Measurements from ENCODE around the gene DTNA.

DTNA gene

DNA sequence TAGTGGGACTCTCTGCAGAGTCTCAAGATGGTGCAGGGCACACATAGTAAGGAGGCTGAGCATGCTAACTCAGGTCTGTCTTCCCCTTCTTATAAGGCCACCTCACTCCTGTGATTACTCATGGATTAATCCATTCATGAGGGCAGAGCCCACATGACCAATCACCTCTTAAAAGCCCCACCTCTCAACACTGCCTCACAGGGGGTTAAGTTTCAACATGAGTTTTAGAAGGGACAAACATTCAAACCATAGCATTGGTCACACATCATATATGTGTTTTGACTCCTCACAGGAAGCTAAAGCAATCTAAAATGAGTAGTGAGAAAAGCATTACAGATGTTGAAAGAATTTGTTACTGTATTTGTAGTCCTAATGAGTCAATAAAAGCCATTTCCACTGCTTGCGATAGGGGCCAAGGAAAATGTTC is 57.5 kb downstream of the DTNA start:
- Histone ChIP-seq H3K4me1 (ENCODE audit: insufficient read depth, low read length, severe bottlenecking) (no peaks in the 10 kb centered on the region), H3K4me3 (ENCODE audit: low read depth, low read length, poor library complexity, severe bottlenecking) (no peak overlapping the region), H4K20me1 (ENCODE audit: insufficient read depth, low read length) (no peaks in the 10 kb centered on the region), H3K9ac (ENCODE audit: low read length) (no peak overlapping the region), H2AFZ (ENCODE audit: low read length) (no peak overlapping the region), H3K4me2 (ENCODE audit: low read length) (no peak overlapping the region), H3K9me3 (ENCODE audit: low read length) (no peaks in the 10 kb centered on the region), H3K79me2 (ENCODE audit: insufficient read depth, low read length) (no peaks in the 10 kb centered on the region), H3K27ac (ENCODE audit: low read depth, low read length, poor library complexity, severe bottlenecking) (no peak overlapping the region), H3K27me3 (ENCODE audit: insufficient read depth, low read length) (no peaks in the 10 kb centered on the region), H3K36me3 (ENCODE audit: insufficient read depth, low read length) (no peaks in the 10 kb centered on the region), H3K9me2 (ENCODE audit: low read depth, low read length) (no peaks in the 10 kb centered on the region), H3F3A (ENCODE audit: insufficient read depth, low read length) (no peaks in the 10 kb centered on the region)
- TF ChIP-seq EZH2 (IDR thresholded peaks at IDR 0.05; ENCODE audit: borderline replicate concordance, low read length), result no peak
- TF ChIP-seq, protein P1, sequence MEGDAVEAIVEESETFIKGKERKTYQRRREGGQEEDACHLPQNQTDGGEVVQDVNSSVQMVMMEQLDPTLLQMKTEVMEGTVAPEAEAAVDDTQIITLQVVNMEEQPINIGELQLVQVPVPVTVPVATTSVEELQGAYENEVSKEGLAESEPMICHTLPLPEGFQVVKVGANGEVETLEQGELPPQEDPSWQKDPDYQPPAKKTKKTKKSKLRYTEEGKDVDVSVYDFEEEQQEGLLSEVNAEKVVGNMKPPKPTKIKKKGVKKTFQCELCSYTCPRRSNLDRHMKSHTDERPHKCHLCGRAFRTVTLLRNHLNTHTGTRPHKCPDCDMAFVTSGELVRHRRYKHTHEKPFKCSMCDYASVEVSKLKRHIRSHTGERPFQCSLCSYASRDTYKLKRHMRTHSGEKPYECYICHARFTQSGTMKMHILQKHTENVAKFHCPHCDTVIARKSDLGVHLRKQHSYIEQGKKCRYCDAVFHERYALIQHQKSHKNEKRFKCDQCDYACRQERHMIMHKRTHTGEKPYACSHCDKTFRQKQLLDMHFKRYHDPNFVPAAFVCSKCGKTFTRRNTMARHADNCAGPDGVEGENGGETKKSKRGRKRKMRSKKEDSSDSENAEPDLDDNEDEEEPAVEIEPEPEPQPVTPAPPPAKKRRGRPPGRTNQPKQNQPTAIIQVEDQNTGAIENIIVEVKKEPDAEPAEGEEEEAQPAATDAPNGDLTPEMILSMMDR (IDR thresholded peaks at IDR 0.05; ENCODE audit: low read length), result no peak

DNA sequence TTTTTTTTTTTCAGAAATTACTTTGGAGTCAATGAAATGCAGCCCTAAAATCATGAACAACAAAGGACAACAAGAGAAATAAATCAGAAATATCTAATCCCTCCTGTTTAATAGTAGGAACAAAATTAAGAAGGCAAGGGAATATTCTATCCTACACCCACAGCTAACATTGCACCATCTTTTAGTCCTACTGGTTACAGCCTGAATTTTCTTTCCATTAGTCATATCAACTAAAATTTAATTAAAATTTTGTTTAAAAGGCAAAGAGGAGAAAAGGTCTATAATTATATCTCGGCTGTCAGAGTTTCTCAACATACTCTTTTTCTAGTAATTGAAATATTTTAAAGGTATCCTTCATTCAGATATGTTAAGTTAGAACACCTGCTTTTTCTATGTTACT is 61.9 kb downstream of the DTNA start:
- TF ChIP-seq EZH2 (IDR thresholded peaks at IDR 0.05; ENCODE audit: borderline replicate concordance, low read length), result no peak
- TF ChIP-seq, protein P1 (IDR thresholded peaks at IDR 0.05; ENCODE audit: low read length), result no peak
- H3K4me1 ChIP-seq (ENCODE audit: insufficient read depth, low read length, severe bottlenecking), result no peaks in the 10 kb centered on the region

DNA sequence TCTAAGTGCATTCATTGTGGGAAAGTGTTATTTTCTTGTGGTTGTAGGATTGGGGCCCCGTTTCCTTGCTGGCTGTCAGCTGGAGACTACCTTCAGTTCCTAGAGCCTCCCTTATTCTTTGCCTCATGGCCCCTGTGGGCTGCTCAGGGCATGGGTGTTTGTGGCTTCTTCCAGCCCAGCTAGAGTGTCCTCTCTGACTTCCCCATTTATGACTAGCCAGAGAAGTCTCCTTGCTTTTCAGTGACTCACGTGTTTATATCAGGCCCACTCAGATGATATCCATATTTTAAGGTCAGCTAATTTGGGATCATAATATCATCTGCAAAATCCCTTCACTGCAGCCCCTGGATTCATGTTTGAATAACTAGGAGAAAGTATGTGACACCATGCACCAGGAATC is 62.8 kb downstream of the DTNA start:
- Histone ChIP-seq H3K27ac (ENCODE audit: low read depth, low read length, poor library complexity, severe bottlenecking) (no peak overlapping the region), H3K4me2 (ENCODE audit: low read length) (no peak overlapping the region), H3K36me3 (ENCODE audit: insufficient read depth, low read length) (no peaks in the 10 kb centered on the region), H3K9ac (ENCODE audit: low read length) (no peak overlapping the region), H3K79me2 (ENCODE audit: insufficient read depth, low read length) (no peaks in the 10 kb centered on the region), H3K4me3 (ENCODE audit: low read depth, low read length, poor library complexity, severe bottlenecking) (no peak overlapping the region), H3K4me1 (ENCODE audit: insufficient read depth, low read length, severe bottlenecking) (no peaks in the 10 kb centered on the region), H2AFZ (ENCODE audit: low read length) (no peak overlapping the region), H4K20me1 (ENCODE audit: insufficient read depth, low read length) (no peaks in the 10 kb centered on the region), H3F3A (ENCODE audit: insufficient read depth, low read length) (no peaks in the 10 kb centered on the region), H3K27me3 (ENCODE audit: insufficient read depth, low read length) (no peaks in the 10 kb centered on the region), H3K9me3 (ENCODE audit: low read length) (no peaks in the 10 kb centered on the region), H3K9me2 (ENCODE audit: low read depth, low read length) (no peaks in the 10 kb centered on the region)
- TF ChIP-seq, protein P1 (IDR thresholded peaks at IDR 0.05; ENCODE audit: low read length), result no peak
- TF ChIP-seq EZH2 (IDR thresholded peaks at IDR 0.05; ENCODE audit: borderline replicate concordance, low read length), result no peak

More for the DNA sequence above, 61.9 kb downstream of the DTNA start:
- Histone ChIP-seq H3K36me3 (ENCODE audit: insufficient read depth, low read length) (no peaks in the 10 kb centered on the region), H3K4me2 (ENCODE audit: low read length) (no peak overlapping the region), H3K9ac (ENCODE audit: low read length) (no peak overlapping the region), H4K20me1 (ENCODE audit: insufficient read depth, low read length) (no peaks in the 10 kb centered on the region), H3K27me3 (ENCODE audit: insufficient read depth, low read length) (no peaks in the 10 kb centered on the region), H2AFZ (ENCODE audit: low read length) (no peak overlapping the region), H3K4me3 (ENCODE audit: low read depth, low read length, poor library complexity, severe bottlenecking) (no peak overlapping the region), H3K27ac (ENCODE audit: low read depth, low read length, poor library complexity, severe bottlenecking) (no peak overlapping the region), H3F3A (ENCODE audit: insufficient read depth, low read length) (no peaks in the 10 kb centered on the region), H3K79me2 (ENCODE audit: insufficient read depth, low read length) (no peaks in the 10 kb centered on the region), H3K9me3 (ENCODE audit: low read length) (no peaks in the 10 kb centered on the region), H3K9me2 (ENCODE audit: low read depth, low read length) (no peaks in the 10 kb centered on the region)

Measured in OCI-LY1 (cell line).